GM12878 (cell line): ENCODE data around the gene TGFB3. TPM values are rescaled to one million over a fixed set of nuclear protein-coding genes. Genes with fewer than 3 reads are reported as not detected.
"Not testable (repeated sequence)": the region's sequence is repeated elsewhere in the genome, so short reads cannot be mapped to it uniquely, and the experiment has no call there.

Source experiments
- ATAC-seq: fragments of 200-7000 bp; cut with Tn5 transposase; 3 replicates; pipeline ENCODE4 v1.9.1; 2020; ENCODE audit warnings: mild to moderate bottlenecking, moderate library complexity
- BruUV-seq: library from RNA; stranded (reverse); fragments of 400-500 nt; replicated peaks from 2 replicates; lab custom pipeline; 2021; lab: Mats Ljungman, UMichigan
- CTCF ChIA-PET: fragments of 300-600 bp; sonication (Branson Sonifier 250); formaldehyde crosslinking; extraction: SDS; loops from one replicate; lab custom pipeline; 2021; ENCODE audit warnings: inconsistent platforms; lab: Yijun Ruan, JAX
- POLR2A ChIA-PET: fragments of 350-600 bp; formaldehyde crosslinking; extraction: SDS; loops from one replicate; lab custom pipeline; 2021; ENCODE audit warnings: inconsistent platforms; lab: Charles Lee
- RAD21 ChIA-PET: fragments of 300-600 bp; sonication (Branson Sonifier 250); formaldehyde crosslinking; loops from one replicate; lab custom pipeline; 2023; ENCODE audit warnings: antibody characterized with exemption; ENCODE audit not compliant: unreplicated experiment; lab: Charles Lee
- SMC1A ChIA-PET: fragments of 300-600 bp; sonication (Branson Sonifier 250); formaldehyde crosslinking; loops from one replicate; lab custom pipeline; 2023; ENCODE audit not compliant: unreplicated experiment, uncharacterized antibody; lab: Charles Lee
- DNase-seq: peaks from one replicate; pipeline ENCODE4 v3.0.0-alpha.2; 2011; ENCODE audit warnings: low read depth, low spot score
- FAIRE-seq: peaks from 3 replicates; lab custom pipeline; 2011; peaks lifted over from hg19 to GRCh38; lab: Jason Lieb, UNC
- H2AFZ ChIP-seq: 2 replicates; pipeline ENCODE4 v1.6.0; 2011; ENCODE audit warnings: low read depth, low read length, control low read depth; ENCODE audit not compliant: control insufficient read depth
- H3K27ac ChIP-seq: 2 replicates; pipeline ENCODE4 v1.5.1; 2011; ENCODE audit warnings: control low read depth; ENCODE audit not compliant: control insufficient read depth, insufficient read depth
- H3K27me3 ChIP-seq, 2 experiments: replicated peaks in 1 of 2; 2 replicates each; pipeline versions ENCODE4 v1.6.0 to v1.6.1; 2011; ENCODE audit warnings: low read length in 1 of 2; ENCODE audit not compliant: control insufficient read depth in 2 of 2, insufficient read depth in 2 of 2
- H3K36me3 ChIP-seq, 2 experiments: 2 replicates each; pipeline ENCODE4 v1.5.1; 2011; ENCODE audit warnings: low read length in 1 of 2; ENCODE audit not compliant: control insufficient read depth in 2 of 2, insufficient read depth in 2 of 2
- H3K4me1 ChIP-seq: 2 replicates; pipeline ENCODE4 v1.6.1; 2011; ENCODE audit warnings: mild to moderate bottlenecking, low read length, moderate library complexity, mixed read lengths; ENCODE audit not compliant: control insufficient read depth, insufficient read depth
- H3K4me2 ChIP-seq: 2 replicates; pipeline ENCODE4 v1.6.0; 2011; ENCODE audit warnings: control low read depth; ENCODE audit not compliant: control insufficient read depth, insufficient read depth
- H3K4me3 ChIP-seq: fragments of 200-600 bp; sonication (generic); 2 replicates; pipeline ENCODE4 v1.5.1; 2016
- H3K79me2 ChIP-seq: 2 replicates; pipeline ENCODE4 v1.6.0; 2011; ENCODE audit warnings: low read length; ENCODE audit not compliant: control insufficient read depth, insufficient read depth
- H3K9ac ChIP-seq: 2 replicates; pipeline ENCODE4 v1.8.0; 2011; ENCODE audit warnings: low read length, control low read depth, mixed read lengths; ENCODE audit not compliant: control insufficient read depth, insufficient read depth
- H3K9me3 ChIP-seq: replicated peaks from 3 replicates; pipeline ENCODE4 v1.5.1; 2011; ENCODE audit warnings: mild to moderate bottlenecking, low read length; ENCODE audit not compliant: control insufficient read depth, insufficient read depth
- H4K20me1 ChIP-seq: 2 replicates; pipeline ENCODE4 v1.6.0; 2011; ENCODE audit not compliant: control insufficient read depth, insufficient read depth
- FOXM1 ChIP-seq: IDR thresholded peaks from 2 replicates; pipeline ENCODE4 v1.6.1; 2012; ENCODE audit warnings: low read depth, mild to moderate bottlenecking, inconsistent platforms, low read length, moderate library complexity
- KAT2A ChIP-seq: conservative IDR thresholded peaks from 2 replicates; pipeline ENCODE4 v1.6.1; 2011; ENCODE audit warnings: low read depth, low read length; ENCODE audit not compliant: control insufficient read depth
- SMC3 ChIP-seq: IDR thresholded peaks from 2 replicates; pipeline ENCODE4 v1.6.1; 2011; ENCODE audit warnings: low read length, improper control_type of control experiment, borderline replicate concordance
- SRF ChIP-seq, 2 experiments: IDR thresholded peaks; 2 replicates each; pipeline ENCODE4 v1.6.1; 2011; ENCODE audit warnings: low read depth in 2 of 2, low read length in 2 of 2, mild to moderate bottlenecking in 1 of 2, moderate library complexity in 1 of 2
- TCF12 ChIP-seq: IDR thresholded peaks from 2 replicates; pipeline ENCODE4 v1.6.1; 2011; ENCODE audit warnings: low read depth, mild to moderate bottlenecking, low read length
- WGBS: methylation state at CpG from one replicate; pipeline ENCODE4 v1.1.6; 2016; ENCODE audit warnings: low lambda C conversion rate; ENCODE audit not compliant: insufficient replicate concordance, insufficient coverage; ENCODE audit errors: missing lambda C conversion rate; 5-methylcytosine and 5-hydroxymethylcytosine counted together
- in situ Hi-C: fragments of 300-500 bp; cut with MboI; formaldehyde crosslinking; loops from 9 replicates; pipeline ENCODE4 v1.14.3; 2018; ENCODE audit warnings: mixed read lengths
- intact Hi-C: fragments of 100-400 bp; cut with micrococcal nuclease; formaldehyde crosslinking; loops from one replicate; pipeline ENCODE4 v1.14.2; 2022; ENCODE audit not compliant: unreplicated experiment
- polyA plus RNA-seq, 11 experiments: library from polyadenylated mRNA; depleted of rRNA in 4 of 11; unstranded in 6 of 11; stranded (reverse) in 5 of 11; fragments of >200 nt; fragmentation: Nextera tagmentation in 4 of 11; fragmentation: Illumina TruSeq in 1 of 11; extraction: Ambion mirVana in 4 of 11; extraction: Trizol in 1 of 11; gene quantifications; 1 replicate in 1 of 11; 2 replicates in 10 of 11; pipeline versions ENCODE4 v1.2.1 to v1.2.3, GENCODE V29; 2011 to 2016; ENCODE audit warnings: inconsistent platforms in 2 of 11, missing spikeins in 2 of 11, low read depth in 1 of 11
- total RNA-seq, 4 experiments: library from RNA; depleted of rRNA in 3 of 4; stranded (reverse); fragments of >200 nt in 3 of 4; fragmentation: Illumina TruSeq in 1 of 4; extraction: Trizol in 1 of 4; gene quantifications; 2 replicates each; pipeline versions ENCODE4 v1.2.1 to v1.2.3, GENCODE V29; 2013 to 2021

TGFB3 gene
- total and polyA plus RNA-seq, 10 of the 15 experiments (the other 5 are each of a cell fraction or from before 2014, with no cell fraction given): 0.27 to 2.6 (median 0.82) TPM

- no peaks in the 10 kb centered on the region for H4K20me1 ChIP-seq
- no peak for ATAC-seq
- BruUV-seq: no TSS peak
- ChIA-PET CTCF (interaction anchor here (1.6 kb wide), 1 partner anchor 303 kb away, joined by 4 read pairs; no protein-coding TSS in a partner anchor), POLR2A (no interaction called here), SMC1A (no interaction called here)
- no peak overlapping the region for H3K27ac ChIP-seq
- no peak for FAIRE-seq
- intact Hi-C loops (no loop called here), in situ Hi-C loops (no loop called here)
- no peak for TF ChIP-seq SRF (IDR thresholded peaks at IDR 0.05; ENCODE audit: low read depth in 2 of 2, low read length in 2 of 2)
- TF ChIP-seq TCF12: no peak
- no peak for TF ChIP-seq KAT2A
- no peak for TF ChIP-seq SMC3
- no peak for TF ChIP-seq FOXM1
- TF ChIP-seq, all 136 proteins: peak for 0
- Histone ChIP-seq H3K4me3 (no peak overlapping the region), H3K36me3 (no peaks in the 10 kb centered on the region; a peak in 1 of 4 replicates), H2AFZ (no peak overlapping the region), H3K9ac (no peak overlapping the region), H3K4me1 (peaks cover 9% of the 10 kb centered on the region), H3K27me3 (no peaks in the 10 kb centered on the region), H3K4me2 (no peak overlapping the region), H3K9me3 (no peaks in the 10 kb centered on the region), H3K79me2 (no peaks in the 10 kb centered on the region)
- RAD21 ChIA-PET: no interaction called here
- DNase-seq: no peak
Measured at GRCh38 chr14:76011930-76012329, 30.1 kb upstream of the TGFB3 start.

GRCh38 chr14:76009627-76010026 lies 27.8 kb upstream of the TGFB3 start:
- FAIRE-seq, H3K9ac ChIP-seq, ATAC-seq, H4K20me1 ChIP-seq, H3K9me3 ChIP-seq, intact Hi-C loops, H2AFZ ChIP-seq, H3K79me2 ChIP-seq, BruUV-seq, POLR2A ChIA-PET, H3K4me2 ChIP-seq, in situ Hi-C loops, H3K36me3 ChIP-seq, H3K4me3 ChIP-seq, DNase-seq, H3K27ac ChIP-seq, H3K27me3 ChIP-seq, H3K4me1 ChIP-seq, RAD21 ChIA-PET: not testable (repeated sequence)
- SMC1A ChIA-PET: interaction anchor here (1.3 kb wide), 1 partner anchor 12 kb away, joined by 3 read pairs; no protein-coding TSS in a partner anchor
- CTCF ChIA-PET: interaction anchor here (0.7 to 1.6 kb wide), 3 partner anchors 11 to 378 kb away, joined by 3 to 5 read pairs (median 3); no protein-coding TSS in a partner anchor
- WGBS: 97% methylated on average over 3 of the region's 3 CpGs
